ENCODE results near the gene TPT1. TPM values are rescaled to one million over a fixed set of nuclear protein-coding genes. Genes with fewer than 3 reads are reported as not detected.
"Not testable (repeated sequence)": the region's sequence is repeated elsewhere in the genome, so short reads cannot be mapped to it uniquely, and the experiment has no call there.

The TPT1 gene
- total RNA-seq, 1 donor from 2014 or later: 3,472 TPM

DNA sequence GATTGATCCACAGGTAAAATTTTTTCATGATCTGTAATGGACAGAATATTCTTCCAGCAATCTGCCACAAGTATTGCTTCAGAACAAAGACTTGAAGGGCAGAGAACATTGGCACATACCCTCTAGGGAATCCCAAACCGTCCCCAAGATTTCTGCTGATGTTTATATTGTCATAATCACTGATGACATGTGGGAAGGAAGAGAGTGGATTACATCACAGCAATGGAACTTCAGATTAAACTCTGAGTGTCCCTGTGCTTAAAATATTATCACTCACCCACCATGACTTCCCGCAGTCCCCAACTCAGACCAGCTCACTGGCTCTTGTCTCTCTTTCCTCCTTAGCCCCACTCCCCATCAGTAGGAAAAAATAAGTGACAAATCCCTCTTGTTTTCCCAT lies 8.5 kb upstream of the TPT1 start:
- Mint-ChIP-seq H3K36me3 (peaks cover 22% of the 10 kb centered on the region), H3K27me3 (no peaks in the 10 kb centered on the region), H3K4me3 (no peak overlapping the region), H3K9me3 (no peaks in the 10 kb centered on the region), H3K4me1 (ENCODE audit: unreplicated experiment) (peaks cover 2% of the 10 kb centered on the region), H3K27ac (peak overlapping the region; percentile 28)
- TF ChIP-seq, protein P1, sequence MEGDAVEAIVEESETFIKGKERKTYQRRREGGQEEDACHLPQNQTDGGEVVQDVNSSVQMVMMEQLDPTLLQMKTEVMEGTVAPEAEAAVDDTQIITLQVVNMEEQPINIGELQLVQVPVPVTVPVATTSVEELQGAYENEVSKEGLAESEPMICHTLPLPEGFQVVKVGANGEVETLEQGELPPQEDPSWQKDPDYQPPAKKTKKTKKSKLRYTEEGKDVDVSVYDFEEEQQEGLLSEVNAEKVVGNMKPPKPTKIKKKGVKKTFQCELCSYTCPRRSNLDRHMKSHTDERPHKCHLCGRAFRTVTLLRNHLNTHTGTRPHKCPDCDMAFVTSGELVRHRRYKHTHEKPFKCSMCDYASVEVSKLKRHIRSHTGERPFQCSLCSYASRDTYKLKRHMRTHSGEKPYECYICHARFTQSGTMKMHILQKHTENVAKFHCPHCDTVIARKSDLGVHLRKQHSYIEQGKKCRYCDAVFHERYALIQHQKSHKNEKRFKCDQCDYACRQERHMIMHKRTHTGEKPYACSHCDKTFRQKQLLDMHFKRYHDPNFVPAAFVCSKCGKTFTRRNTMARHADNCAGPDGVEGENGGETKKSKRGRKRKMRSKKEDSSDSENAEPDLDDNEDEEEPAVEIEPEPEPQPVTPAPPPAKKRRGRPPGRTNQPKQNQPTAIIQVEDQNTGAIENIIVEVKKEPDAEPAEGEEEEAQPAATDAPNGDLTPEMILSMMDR (conservative IDR thresholded peaks at IDR 0.05): no peak
- DNase-seq (ENCODE audit: extremely low spot score, unreplicated experiment): no peak

DNA sequence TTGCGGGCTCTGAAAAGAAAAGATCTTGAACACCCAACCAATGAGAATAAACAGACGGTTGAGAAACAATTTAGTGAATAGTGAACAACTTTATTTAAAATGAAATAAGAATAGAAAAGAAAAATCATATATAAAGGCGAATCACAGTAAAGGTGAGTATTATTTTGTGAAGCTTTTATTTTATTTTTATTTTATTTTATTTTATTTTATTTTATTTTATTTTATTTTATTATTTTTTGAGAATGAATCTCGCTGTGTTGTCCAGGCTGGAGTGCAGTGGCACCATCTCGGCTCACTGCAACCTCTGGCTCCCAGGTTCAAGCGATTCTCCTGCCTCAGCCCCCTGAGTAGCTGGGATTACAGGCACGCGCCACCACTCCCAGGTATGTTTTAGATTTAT lies 3.1 kb upstream of the TPT1 start:
- H3K36me3 Mint-ChIP-seq: peaks cover 27% of the 10 kb centered on the region
- peaks cover 14% of the 10 kb centered on the region for H3K4me1 Mint-ChIP-seq (ENCODE audit: unreplicated experiment)
- H3K27me3 Mint-ChIP-seq; H3K9me3 Mint-ChIP-seq; H3K27ac Mint-ChIP-seq; DNase-seq (ENCODE audit: extremely low spot score, unreplicated experiment): not testable (repeated sequence)
- H3K4me3 Mint-ChIP-seq: peak overlapping the region; percentile 39

DNA sequence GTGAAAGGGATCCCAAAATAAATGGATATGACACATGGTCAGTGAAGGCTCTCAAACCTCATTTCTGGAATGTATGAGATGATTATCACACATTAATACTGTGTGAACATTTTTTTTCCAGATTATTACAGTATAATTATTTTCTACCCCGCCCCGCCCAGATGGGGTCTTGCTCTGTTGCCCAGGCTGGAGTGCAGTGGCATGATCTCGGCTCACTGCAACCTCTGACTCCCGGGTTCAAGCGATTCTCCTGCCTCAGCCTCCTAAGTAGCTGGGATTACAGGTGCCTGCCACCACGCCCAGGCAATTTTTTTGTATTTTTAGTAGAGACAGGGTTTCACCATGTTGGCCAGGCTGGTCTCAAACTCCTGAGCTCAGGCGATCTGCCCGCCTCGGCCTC lies 2.1 kb upstream of the TPT1 start:
- peaks cover 22% of the 10 kb centered on the region for H3K4me1 Mint-ChIP-seq (ENCODE audit: unreplicated experiment)
- H3K27me3 Mint-ChIP-seq; H3K9me3 Mint-ChIP-seq; H3K27ac Mint-ChIP-seq; DNase-seq (ENCODE audit: extremely low spot score, unreplicated experiment): not testable (repeated sequence)
- H3K4me3 Mint-ChIP-seq: peak overlapping the region; percentile 51
- peaks cover 34% of the 10 kb centered on the region for H3K36me3 Mint-ChIP-seq

DNA sequence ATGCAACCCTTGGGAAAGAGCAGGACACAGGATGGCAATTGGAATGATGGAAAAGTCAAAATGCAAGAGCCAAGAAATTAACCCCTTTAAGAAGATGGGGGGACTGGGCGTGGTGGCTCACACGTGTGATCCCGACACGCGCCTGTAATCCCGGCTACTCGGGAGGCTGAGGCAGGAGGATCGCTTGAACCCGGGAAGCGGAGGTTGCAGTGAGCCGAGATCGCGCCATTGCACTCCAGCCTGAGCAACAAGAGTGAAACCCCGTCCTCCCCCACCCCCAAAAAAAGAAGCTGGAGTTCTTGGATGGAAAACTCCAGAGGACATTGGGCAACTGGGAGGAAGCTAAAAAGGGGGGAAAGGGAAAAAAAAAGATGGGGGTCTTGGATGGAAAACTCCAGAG lies 1.7 kb upstream of the TPT1 start:
- H3K27ac Mint-ChIP-seq; DNase-seq (ENCODE audit: extremely low spot score, unreplicated experiment); H3K9me3 Mint-ChIP-seq; H3K27me3 Mint-ChIP-seq: not testable (repeated sequence)
- Mint-ChIP-seq H3K4me1 (ENCODE audit: unreplicated experiment) (peaks cover 22% of the 10 kb centered on the region), H3K4me3 (peak overlapping the region; percentile 97), H3K36me3 (peaks cover 37% of the 10 kb centered on the region)

DNA sequence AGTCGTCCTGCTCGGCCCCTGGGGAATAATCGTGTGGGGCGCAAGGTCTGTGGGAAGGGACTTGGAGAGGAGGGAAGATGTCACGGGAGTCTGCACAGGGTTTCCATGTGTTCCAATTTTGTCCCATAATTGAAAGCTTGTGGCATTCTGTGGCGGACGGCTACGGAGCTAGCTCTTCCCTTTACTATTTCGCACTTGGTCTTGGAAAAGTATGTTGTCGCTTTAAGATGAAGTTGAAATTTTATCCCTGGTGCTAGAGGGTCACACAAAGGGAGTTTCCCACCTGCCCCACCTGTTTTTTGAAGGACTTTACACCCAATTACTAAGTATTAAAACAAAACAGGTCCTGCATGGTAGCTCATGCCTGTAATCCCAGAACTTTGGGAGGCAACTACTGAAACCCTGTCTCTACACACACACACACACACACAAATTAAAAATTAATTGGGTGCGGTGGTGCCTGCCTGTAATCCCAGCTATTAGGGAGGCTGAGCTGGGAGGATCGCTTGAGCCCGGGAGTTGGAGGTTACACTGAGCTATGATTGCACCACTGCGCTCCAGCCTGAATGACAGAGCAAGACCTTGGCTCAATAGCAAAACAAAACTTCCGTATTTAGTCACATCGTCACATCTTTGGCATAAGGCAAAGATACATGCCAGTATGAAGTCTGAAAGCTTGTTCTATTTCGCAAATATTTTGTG lies 967 bp upstream of the TPT1 start:
- Mint-ChIP-seq H3K4me3 (peak overlapping the region; percentile 97), H3K27ac (peak overlapping the region; percentile 99), H3K9me3 (no peaks in the 10 kb centered on the region), H3K4me1 (ENCODE audit: unreplicated experiment) (peaks cover 26% of the 10 kb centered on the region), H3K27me3 (no peaks in the 10 kb centered on the region), H3K36me3 (peaks cover 42% of the 10 kb centered on the region)
- TF ChIP-seq, protein P1 (conservative IDR thresholded peaks at IDR 0.05): no peak
- DNase-seq (ENCODE audit: extremely low spot score, unreplicated experiment): no peak

DNA sequence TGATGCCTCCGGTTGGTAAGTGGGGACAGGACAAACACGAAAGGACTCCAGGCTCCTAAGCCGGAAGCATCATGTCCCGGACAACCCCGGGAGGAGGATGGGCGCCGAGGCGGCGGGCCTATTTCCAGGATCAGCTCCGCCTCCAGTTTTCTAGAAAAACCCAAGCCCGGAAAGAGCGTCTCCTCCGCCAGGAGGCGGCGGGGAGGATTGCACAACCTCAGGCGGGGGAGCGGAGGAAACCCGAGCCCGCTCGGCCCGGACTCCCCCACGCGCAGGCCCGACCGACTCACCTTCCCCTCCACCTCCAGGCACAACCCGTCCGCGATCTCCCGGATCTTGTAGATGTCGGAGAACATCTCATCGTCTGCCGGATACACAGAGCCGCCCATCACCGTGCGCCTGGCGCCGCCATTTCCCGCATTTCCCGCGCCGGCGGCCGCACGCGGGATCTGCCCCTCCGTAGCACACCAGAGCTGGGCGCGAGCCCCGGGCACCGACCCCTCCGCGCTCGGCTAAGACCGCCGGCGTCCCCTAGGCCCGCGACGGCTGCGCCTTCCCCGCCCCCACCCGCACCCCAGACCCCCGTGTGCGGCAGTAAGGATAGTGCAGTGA lies 455 bp downstream of the TPT1 start:
- peaks cover 56% of the 10 kb centered on the region for H3K36me3 Mint-ChIP-seq
- H3K4me3 Mint-ChIP-seq: peak overlapping the region; percentile 97
- DNase-seq (ENCODE audit: extremely low spot score, unreplicated experiment): peak; percentile 87
- TF ChIP-seq, protein P1 (conservative IDR thresholded peaks at IDR 0.05): peak; percentile 74
- H3K27me3 Mint-ChIP-seq: no peaks in the 10 kb centered on the region
- peaks cover 37% of the 10 kb centered on the region for H3K4me1 Mint-ChIP-seq (ENCODE audit: unreplicated experiment)
- peak overlapping the region; percentile 99 for H3K27ac Mint-ChIP-seq
- H3K9me3 Mint-ChIP-seq: no peaks in the 10 kb centered on the region

DNA sequence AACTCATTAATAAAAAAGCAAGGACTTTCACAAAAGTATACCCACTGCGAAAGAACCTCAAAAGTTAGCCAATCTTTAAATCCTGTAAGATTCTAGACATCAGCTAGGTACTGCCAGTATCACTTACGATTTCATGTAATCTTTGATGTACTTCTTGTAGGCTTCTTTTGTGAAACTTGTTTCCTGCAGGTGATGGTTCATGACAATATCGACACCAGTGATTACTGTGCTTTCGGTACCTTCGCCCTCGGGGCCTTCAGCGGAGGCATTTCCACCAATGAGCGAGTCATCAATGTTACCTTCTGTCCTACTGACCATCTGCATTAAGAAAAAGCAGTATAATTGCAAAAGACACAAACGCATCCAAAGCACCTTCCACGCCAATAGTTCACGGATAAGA lies 1.1 kb downstream of the TPT1 start:
- H3K9me3 Mint-ChIP-seq: no peaks in the 10 kb centered on the region
- peak overlapping the region; percentile 99 for H3K27ac Mint-ChIP-seq
- H3K4me3 Mint-ChIP-seq: peak overlapping the region; percentile 97

More for the DNA sequence above, 1.1 kb downstream of the TPT1 start:
- no peak for DNase-seq (ENCODE audit: extremely low spot score, unreplicated experiment)
- TF ChIP-seq, protein P1 (conservative IDR thresholded peaks at IDR 0.05): no peak
- H3K27me3 Mint-ChIP-seq: no peaks in the 10 kb centered on the region
- H3K36me3 Mint-ChIP-seq: peaks cover 58% of the 10 kb centered on the region
- H3K4me1 Mint-ChIP-seq (ENCODE audit: unreplicated experiment): peaks cover 37% of the 10 kb centered on the region

Measured in type B pancreatic cell (in vitro differentiated cells).